Neural cell (in vitro differentiated cells): ENCODE measurements around the gene ACVR1. TPM values are rescaled to one million over a fixed set of nuclear protein-coding genes. Genes with fewer than 3 reads are reported as not detected.
"Not testable (repeated sequence)": the region's sequence is repeated elsewhere in the genome, so short reads cannot be mapped to it uniquely, and the experiment has no call there.

Experiments
- H2AFZ ChIP-seq: fragments of 200-600, 300-800 bp; sonication (generic), shearing (Covaris generic); 2 replicates; pipeline ENCODE4 v1.6.0; 2014; ENCODE audit warnings: low read depth, mild to moderate bottlenecking, antibody characterized with exemption, low read length, moderate library complexity
- H3F3A ChIP-seq: fragments of 200-600 bp; shearing (Covaris generic); 2 replicates; pipeline ENCODE4 v1.6.1; 2016; ENCODE audit warnings: mild to moderate bottlenecking, moderate library complexity, mixed read lengths, antibody characterized with exemption, low read length; ENCODE audit not compliant: insufficient read depth, poor library complexity, severe bottlenecking
- H3K27ac ChIP-seq: fragments of 200-600, 300-800 bp; sonication (generic), shearing (Covaris generic); 2 replicates; pipeline ENCODE4 v1.5.1; 2014; ENCODE audit warnings: mild to moderate bottlenecking, low read length, moderate library complexity
- H3K27me3 ChIP-seq: fragments of 300-800, 200-600 bp; sonication (generic), shearing (Covaris generic); 2 replicates; pipeline ENCODE4 v1.6.0; 2014; ENCODE audit warnings: mild to moderate bottlenecking, low read depth, low read length, moderate library complexity; ENCODE audit not compliant: insufficient read depth
- H3K36me3 ChIP-seq: fragments of 300-800, 200-600 bp; sonication (generic), shearing (Covaris generic); 2 replicates; pipeline ENCODE4 v1.5.1; 2014; ENCODE audit warnings: mild to moderate bottlenecking, antibody characterized with exemption, low read length, moderate library complexity; ENCODE audit not compliant: insufficient read depth
- H3K4me2 ChIP-seq: fragments of 300-800, 200-600 bp; sonication (generic), shearing (Covaris generic); 2 replicates; pipeline ENCODE4 v1.6.0; 2014; ENCODE audit warnings: mild to moderate bottlenecking, low read length
- H3K4me3 ChIP-seq: fragments of 300-800, 200-600 bp; sonication (generic), shearing (Covaris generic); 2 replicates; pipeline ENCODE4 v1.5.1; 2014; ENCODE audit warnings: mild to moderate bottlenecking, low read length, moderate library complexity
- H3K79me2 ChIP-seq: fragments of 200-600 bp; shearing (Covaris generic); replicated peaks from 2 replicates; pipeline ENCODE4 v1.6.0; 2014; ENCODE audit warnings: mild to moderate bottlenecking, low read length, moderate library complexity; ENCODE audit not compliant: insufficient read depth
- H3K9ac ChIP-seq: fragments of 300-800, 200-600 bp; sonication (generic), shearing (Covaris generic); 2 replicates; pipeline ENCODE4 v1.6.1; 2016; ENCODE audit warnings: mild to moderate bottlenecking, low read length, mixed read lengths
- H3K9me2 ChIP-seq: fragments of 200-600 bp; shearing (Covaris generic); 2 replicates; pipeline ENCODE4 v1.6.1; 2016; ENCODE audit warnings: mild to moderate bottlenecking, low read length, mixed read lengths; ENCODE audit not compliant: insufficient read depth
- H3K9me3 ChIP-seq: fragments of 200-600, 300-800 bp; sonication (generic), shearing (Covaris generic); 2 replicates; pipeline ENCODE4 v1.6.1; 2016; ENCODE audit warnings: mild to moderate bottlenecking, mixed run types, low read length, moderate library complexity, mixed read lengths
- H4K20me1 ChIP-seq: fragments of 200-600 bp; shearing (Covaris generic); 2 replicates; pipeline ENCODE4 v1.6.1; 2016; ENCODE audit warnings: mild to moderate bottlenecking, mixed run types; ENCODE audit not compliant: insufficient read depth
- EP300 ChIP-seq: fragments of 450-650 bp; conservative IDR thresholded peaks from 2 replicates; pipeline ENCODE4 v1.6.1; 2014; ENCODE audit warnings: antibody characterized with exemption, mild to moderate bottlenecking, moderate library complexity; ENCODE audit not compliant: poor library complexity, severe bottlenecking
- EZH2 ChIP-seq: fragments of 200-600, 300-800 bp; shearing (Covaris generic), sonication (generic); IDR thresholded peaks from 2 replicates; pipeline ENCODE4 v1.6.1; 2014; ENCODE audit warnings: antibody characterized with exemption, low read length, borderline replicate concordance, mild to moderate bottlenecking; ENCODE audit not compliant: insufficient read depth, poor library complexity, severe bottlenecking
- MXI1 ChIP-seq: fragments of 450-650 bp; conservative IDR thresholded peaks from 2 replicates; pipeline ENCODE4 v1.6.1; 2014; ENCODE audit warnings: antibody characterized with exemption, mild to moderate bottlenecking; ENCODE audit not compliant: poor library complexity, severe bottlenecking
- POLR2AphosphoS5 ChIP-seq: IDR thresholded peaks from 2 replicates; pipeline ENCODE4 v1.6.1; 2012
- RAD21 ChIP-seq: fragments of 450-650 bp; conservative IDR thresholded peaks from 2 replicates; pipeline ENCODE4 v1.6.1; 2014; ENCODE audit warnings: antibody characterized with exemption, mild to moderate bottlenecking, moderate library complexity
- REST ChIP-seq: IDR thresholded peaks from 2 replicates; pipeline ENCODE4 v1.6.1; 2012; ENCODE audit warnings: borderline replicate concordance
- SMC3 ChIP-seq: fragments of 450-650 bp; conservative IDR thresholded peaks from 2 replicates; pipeline ENCODE4 v1.6.1; 2014; ENCODE audit warnings: antibody characterized with exemption, mild to moderate bottlenecking, moderate library complexity; ENCODE audit not compliant: poor library complexity
- TAF1 ChIP-seq: IDR thresholded peaks from 2 replicates; pipeline ENCODE4 v1.6.1; 2012; ENCODE audit warnings: low read depth
- polyA plus RNA-seq: library from polyadenylated mRNA; depleted of rRNA; stranded (reverse); fragments of >200 nt; gene quantifications from 2 replicates; pipeline ENCODE4 v1.2.3, GENCODE V29; 2014
- TF ChIP-seq, protein P1 (sequence below): fragments of 450-650 bp; IDR thresholded peaks from 2 replicates; pipeline ENCODE4 v1.5.1; 2014; ENCODE audit warnings: antibody characterized with exemption, mild to moderate bottlenecking, moderate library complexity; ENCODE audit not compliant: poor library complexity, severe bottlenecking

ACVR1 gene
- polyA plus RNA-seq, 1 donor from 2014 or later, result 4.0 TPM

DNA sequence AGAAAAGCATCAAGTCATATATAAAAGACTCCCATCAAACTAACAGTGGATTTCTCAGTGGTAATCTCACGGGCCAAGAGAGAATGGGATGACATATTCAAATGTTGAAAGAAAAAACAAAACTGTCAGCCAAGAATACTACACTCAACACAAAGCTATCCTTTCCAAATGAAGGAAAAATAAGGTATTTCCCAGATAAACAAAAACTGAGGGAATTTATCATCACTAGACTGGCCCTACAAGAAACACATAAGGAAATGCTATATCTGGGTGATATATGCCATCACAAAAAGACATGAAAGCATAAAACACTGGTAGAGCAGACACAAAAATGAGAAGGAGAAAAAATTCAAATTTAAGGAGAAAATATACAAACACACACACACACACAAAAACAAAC is 118.6 kb downstream of the ACVR1 start:
- TF ChIP-seq TAF1 (no peak), RAD21 (no peak), POLR2AphosphoS5 (no peak)
- TF ChIP-seq, protein P1, sequence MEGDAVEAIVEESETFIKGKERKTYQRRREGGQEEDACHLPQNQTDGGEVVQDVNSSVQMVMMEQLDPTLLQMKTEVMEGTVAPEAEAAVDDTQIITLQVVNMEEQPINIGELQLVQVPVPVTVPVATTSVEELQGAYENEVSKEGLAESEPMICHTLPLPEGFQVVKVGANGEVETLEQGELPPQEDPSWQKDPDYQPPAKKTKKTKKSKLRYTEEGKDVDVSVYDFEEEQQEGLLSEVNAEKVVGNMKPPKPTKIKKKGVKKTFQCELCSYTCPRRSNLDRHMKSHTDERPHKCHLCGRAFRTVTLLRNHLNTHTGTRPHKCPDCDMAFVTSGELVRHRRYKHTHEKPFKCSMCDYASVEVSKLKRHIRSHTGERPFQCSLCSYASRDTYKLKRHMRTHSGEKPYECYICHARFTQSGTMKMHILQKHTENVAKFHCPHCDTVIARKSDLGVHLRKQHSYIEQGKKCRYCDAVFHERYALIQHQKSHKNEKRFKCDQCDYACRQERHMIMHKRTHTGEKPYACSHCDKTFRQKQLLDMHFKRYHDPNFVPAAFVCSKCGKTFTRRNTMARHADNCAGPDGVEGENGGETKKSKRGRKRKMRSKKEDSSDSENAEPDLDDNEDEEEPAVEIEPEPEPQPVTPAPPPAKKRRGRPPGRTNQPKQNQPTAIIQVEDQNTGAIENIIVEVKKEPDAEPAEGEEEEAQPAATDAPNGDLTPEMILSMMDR, result no peak
- H3F3A ChIP-seq, result no peaks in the 10 kb centered on the region
- H3K4me3 ChIP-seq, result no peak overlapping the region
- H2AFZ ChIP-seq, result no peak overlapping the region
- no peak overlapping the region for H3K4me2 ChIP-seq
- H3K9me2 ChIP-seq, result no peaks in the 10 kb centered on the region
- no peaks in the 10 kb centered on the region for H3K36me3 ChIP-seq
- no peaks in the 10 kb centered on the region for H4K20me1 ChIP-seq
- no peak overlapping the region for H3K27ac ChIP-seq
- H3K79me2 ChIP-seq, result no peaks in the 10 kb centered on the region
- peaks cover 7% of the 10 kb centered on the region for H3K9me3 ChIP-seq
- no peaks in the 10 kb centered on the region for H3K27me3 ChIP-seq
- no peak overlapping the region for H3K9ac ChIP-seq

GRCh38 chr2:157756447-157756846 is 119.7 kb downstream of the ACVR1 start:
- not testable (repeated sequence) for H3K36me3 ChIP-seq, H4K20me1 ChIP-seq

DNA sequence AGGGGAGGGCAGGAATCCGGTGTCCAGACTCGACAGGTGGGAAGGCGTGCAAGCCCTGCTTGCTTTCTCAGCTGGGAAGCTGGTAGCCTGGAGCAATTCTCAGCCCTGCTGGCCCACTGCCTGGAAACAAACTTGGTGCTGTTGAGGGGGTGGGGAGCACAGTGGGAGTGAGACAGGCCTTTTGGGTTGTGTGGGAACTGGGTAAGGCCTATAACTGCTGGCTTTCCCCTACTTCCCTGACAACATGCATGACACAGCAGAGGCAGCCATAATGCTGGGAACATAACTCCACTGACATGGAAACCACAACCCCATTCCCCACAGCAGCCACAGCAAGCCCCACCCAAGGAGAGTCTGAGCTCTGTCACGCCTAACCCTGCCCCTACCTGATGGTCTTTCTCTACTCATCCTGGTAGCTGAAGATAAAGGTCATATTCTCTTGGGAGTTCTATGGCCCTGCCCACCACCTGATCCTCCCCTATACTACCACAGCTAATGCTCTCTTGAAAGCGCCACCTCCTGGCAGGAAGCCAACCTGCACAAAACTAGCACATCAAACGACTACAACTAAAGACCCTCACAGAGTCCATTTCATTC is 124.6 kb downstream of the ACVR1 start:
- Histone ChIP-seq H3K9me3 (no peaks in the 10 kb centered on the region), H3K36me3 (no peaks in the 10 kb centered on the region), H3K79me2 (no peaks in the 10 kb centered on the region), H3K9me2 (no peaks in the 10 kb centered on the region), H3K27ac (no peak overlapping the region), H3K4me3 (no peak overlapping the region), H4K20me1 (no peaks in the 10 kb centered on the region), H3K27me3 (no peaks in the 10 kb centered on the region), H3K4me2 (no peak overlapping the region), H3F3A (no peaks in the 10 kb centered on the region), H3K9ac (no peak overlapping the region), H2AFZ (no peak overlapping the region)
- TF ChIP-seq POLR2AphosphoS5, result no peak
- no peak for TF ChIP-seq REST
- TF ChIP-seq SMC3, result no peak
- no peak for TF ChIP-seq TAF1
- no peak for TF ChIP-seq EP300
- TF ChIP-seq, protein P1, result no peak
- no peak for TF ChIP-seq RAD21
- TF ChIP-seq MXI1, result no peak
- TF ChIP-seq EZH2, result no peak

More at GRCh38 chr2:157756447-157756846, 119.7 kb downstream of the ACVR1 start:
- H3K27ac ChIP-seq, H3K9ac ChIP-seq, H3K4me3 ChIP-seq, H3K27me3 ChIP-seq, H3K79me2 ChIP-seq, H2AFZ ChIP-seq, H3K4me2 ChIP-seq, H3K9me3 ChIP-seq, H3K9me2 ChIP-seq, H3F3A ChIP-seq: not testable (repeated sequence)
